ENCODE data around the gene GRK5.

DNA sequence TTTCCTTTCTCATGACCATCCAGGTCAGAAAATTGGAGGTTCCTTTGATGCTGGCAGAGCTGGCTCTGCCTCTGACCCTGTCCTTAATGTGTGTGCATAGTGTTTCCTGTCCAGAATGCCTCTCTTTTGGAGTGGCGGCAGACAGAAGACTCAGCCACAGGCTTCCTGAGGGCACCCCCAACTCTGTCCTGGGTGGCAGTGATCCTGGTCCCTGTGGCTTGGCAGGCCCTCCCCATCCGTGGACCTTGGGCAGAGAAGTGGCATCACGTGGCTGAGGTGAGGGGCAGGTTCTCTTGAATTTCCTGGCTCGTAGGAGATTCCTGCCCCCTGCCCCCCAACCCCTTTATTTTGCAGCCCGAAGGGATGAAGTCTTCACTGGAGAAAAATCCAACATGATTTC lies 202.0 kb downstream of the GRK5 start:
- TF ChIP-seq, protein P1, sequence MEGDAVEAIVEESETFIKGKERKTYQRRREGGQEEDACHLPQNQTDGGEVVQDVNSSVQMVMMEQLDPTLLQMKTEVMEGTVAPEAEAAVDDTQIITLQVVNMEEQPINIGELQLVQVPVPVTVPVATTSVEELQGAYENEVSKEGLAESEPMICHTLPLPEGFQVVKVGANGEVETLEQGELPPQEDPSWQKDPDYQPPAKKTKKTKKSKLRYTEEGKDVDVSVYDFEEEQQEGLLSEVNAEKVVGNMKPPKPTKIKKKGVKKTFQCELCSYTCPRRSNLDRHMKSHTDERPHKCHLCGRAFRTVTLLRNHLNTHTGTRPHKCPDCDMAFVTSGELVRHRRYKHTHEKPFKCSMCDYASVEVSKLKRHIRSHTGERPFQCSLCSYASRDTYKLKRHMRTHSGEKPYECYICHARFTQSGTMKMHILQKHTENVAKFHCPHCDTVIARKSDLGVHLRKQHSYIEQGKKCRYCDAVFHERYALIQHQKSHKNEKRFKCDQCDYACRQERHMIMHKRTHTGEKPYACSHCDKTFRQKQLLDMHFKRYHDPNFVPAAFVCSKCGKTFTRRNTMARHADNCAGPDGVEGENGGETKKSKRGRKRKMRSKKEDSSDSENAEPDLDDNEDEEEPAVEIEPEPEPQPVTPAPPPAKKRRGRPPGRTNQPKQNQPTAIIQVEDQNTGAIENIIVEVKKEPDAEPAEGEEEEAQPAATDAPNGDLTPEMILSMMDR (IDR thresholded peaks at IDR 0.05; ENCODE audit: borderline replicate concordance, extremely low read depth, low read length, poor library complexity, severe bottlenecking) = no peak
- no peak for TF ChIP-seq EZH2 (IDR thresholded peaks at IDR 0.05; ENCODE audit: borderline replicate concordance, low read depth, low read length, severe bottlenecking)
